NCI-H82 treated with DMSO at 0.1 percent for 48 hours (cell line): ENCODE results near the gene AMACR.

Experiments
- DNase-seq: peaks from one replicate; lab custom pipeline; 2025; ENCODE audit not compliant: unreplicated experiment; lab: John Stamatoyannopoulos, UW

AMACR gene

DNA sequence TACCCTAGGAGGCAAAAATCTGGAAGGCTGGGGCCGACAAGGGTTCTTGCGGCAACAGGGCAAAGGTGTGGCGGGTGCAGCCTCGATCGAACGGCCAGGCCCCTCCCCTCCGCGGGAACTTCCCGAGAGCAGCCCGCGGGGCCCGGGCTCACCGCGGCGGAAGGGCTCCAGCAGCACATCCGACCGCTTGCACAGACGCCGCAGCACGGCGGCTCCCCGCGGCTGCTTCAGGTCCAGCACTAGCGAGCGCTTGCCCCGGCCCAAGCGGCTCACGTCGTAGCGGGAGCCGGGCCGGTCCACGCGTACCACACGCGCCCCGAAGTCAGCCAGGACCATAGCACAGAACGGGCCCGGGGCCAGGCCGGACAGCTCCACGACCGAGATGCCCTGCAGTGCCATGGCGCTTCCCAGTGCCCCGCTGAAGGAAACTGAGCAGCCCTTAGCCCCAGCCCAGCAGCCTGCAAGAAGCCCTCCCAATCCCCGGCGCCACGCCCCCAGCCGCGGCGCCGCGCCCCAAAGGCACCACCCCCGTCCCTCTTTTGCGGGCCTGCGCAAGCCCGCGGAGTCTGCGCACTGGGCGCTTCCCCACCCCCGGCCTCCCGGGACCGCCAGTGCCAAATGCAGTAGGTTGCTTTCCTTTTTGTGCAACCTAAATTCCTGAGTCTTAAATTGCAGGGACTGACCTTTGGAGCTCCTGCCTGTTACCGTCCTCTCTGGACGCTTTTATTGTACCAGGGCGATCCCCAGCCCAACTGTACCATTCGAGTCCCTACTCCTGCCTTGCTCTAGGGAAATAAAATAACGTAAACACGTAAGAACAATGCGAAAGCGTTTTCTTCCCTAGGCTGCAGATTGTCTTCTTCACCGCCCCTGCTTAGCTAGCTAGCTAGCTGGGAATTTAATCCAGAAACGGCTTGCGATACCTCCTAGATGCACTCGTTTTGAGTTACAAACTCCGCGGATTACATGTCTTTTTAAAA is at the start of gene AMACR:
TSS of gene AMACR (minus strand) at position 430 of the 980 bp plus-strand sequence. CDS start at position 399, 31 bp downstream.
- peak; percentile 71 for DNase-seq

DNA sequence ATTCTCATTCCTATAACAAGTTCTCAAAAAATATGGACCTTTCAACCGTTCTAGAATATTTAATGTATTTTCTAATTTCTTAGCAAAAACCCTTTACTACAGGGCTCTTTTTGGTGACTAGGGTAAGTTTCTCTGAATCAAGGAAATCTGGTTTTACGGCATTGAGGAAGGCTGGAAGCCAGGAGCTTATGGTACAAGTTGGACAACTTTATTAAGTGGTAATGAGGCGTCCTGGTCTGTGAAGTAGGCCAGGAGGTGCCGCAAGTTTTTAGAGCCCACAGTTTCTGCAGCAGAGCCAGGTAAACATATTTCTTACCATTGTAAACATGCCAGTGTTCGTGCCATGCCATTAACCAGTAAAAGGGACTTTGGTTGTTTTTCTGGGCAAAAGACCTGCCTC is 49.7 kb upstream of the AMACR start:
- DNase-seq: no peak

DNA sequence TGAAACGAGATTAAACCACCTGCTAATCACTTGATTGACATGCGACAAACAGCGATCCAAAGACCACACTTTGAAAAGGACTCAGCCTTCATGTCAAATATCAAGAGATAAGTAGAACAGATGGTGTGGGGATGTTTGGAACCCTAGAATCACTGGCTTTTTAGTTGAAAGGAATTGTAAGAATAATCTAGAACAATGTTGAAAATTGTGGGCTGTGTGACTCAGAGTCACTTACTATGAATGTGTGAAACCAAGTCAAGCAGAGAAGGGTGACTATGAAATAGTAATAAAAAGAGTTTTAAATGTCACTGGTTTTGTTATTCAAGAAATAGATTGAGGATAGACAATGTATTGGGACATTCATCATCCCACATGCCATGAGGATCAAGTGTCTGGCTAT is 49.3 kb upstream of the AMACR start:
- DNase-seq: no peak

DNA sequence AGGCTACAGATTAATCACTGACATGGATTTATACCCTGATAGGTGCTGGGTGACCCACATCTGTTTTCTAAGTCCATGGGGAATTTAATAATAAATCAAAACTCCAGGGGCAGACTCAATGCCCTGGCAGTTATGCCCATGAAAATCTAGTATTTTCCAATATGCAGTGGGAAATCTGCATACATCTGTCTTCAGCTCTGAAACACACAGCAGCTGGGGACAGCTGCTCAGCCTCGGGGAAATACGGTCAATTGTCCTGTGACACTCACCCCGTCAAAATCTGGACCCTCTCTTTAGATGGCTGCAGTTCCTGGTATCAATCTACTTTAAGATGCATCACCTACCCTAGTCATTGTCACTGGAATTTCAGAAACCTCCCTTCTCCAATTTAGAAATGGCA is 47.8 kb upstream of the AMACR start:
- DNase-seq: no peak

DNA sequence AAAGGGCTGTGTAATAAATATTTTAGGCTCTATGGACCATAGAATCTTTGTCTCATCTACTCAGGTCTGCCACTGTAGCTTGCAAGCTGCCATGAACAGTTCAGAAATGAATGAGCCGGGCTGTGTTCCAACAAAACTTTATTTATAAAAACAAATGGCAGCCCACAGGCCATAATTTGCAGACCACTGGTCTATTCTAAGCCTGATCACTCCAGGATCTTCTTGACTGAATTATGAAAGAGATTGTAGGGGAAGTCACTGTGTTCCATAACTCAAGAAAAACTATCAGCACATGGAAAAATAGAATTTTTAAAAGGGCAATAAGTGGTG is 46.5 kb upstream of the AMACR start:
- no peak for DNase-seq

DNA sequence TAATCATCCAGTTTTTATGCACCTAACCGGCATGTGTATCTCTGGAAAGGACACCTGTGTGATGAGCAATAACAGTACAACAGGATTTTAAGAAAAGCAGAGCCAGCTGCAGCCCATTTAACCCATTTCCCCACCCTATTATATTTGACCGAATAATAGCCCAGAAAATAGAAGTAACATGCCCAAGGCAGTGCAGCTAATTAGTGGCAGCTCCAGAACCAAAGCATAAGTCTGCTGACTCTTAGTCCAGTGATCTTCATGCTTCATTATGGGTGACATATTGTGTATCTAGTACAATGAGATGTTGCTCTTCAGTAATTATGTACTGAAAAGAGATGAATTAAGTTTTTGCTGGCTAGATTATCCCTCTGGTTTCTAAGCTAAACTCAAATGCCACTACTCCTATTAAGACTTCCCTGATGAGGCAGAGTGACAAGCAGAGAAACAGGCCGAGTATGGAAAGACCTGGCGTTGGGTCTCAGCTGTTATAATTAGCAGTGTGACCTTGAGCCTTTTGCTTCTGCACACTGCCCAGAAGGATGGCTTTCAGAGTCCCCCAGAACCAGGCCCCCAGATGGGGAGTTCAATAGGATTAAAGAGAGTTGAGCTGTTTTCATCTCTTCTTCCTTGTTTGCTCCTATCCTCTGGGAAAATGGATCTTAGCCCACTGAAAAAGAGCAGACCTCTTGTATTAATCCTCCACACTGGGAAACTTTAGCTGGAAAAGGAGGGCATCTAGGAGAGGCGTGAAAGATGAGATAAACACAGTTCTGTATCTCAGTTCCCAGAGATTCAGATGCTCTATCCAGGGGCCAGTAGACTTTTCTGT is 45.9 kb upstream of the AMACR start:
- DNase-seq: peak; percentile 41

DNA sequence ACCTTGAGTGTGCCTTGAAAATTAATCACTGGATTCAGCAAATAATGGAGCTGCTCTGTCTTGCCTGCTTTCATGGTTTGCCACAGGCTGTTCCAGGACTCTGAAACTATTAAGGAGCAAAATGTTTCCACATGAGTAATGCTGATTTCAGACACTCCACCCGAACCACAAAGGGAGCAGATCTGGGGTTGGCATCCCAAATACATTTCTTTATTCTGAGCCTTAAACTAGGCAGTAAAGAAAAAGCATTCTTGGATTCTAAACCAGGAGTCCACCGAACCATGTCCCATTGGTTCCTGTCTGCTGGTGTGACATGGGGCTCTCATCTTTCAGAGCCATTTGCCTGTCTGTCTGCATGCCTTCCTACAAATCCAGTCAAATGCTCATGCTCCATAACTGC is 45.3 kb upstream of the AMACR start:
- no peak for DNase-seq

DNA sequence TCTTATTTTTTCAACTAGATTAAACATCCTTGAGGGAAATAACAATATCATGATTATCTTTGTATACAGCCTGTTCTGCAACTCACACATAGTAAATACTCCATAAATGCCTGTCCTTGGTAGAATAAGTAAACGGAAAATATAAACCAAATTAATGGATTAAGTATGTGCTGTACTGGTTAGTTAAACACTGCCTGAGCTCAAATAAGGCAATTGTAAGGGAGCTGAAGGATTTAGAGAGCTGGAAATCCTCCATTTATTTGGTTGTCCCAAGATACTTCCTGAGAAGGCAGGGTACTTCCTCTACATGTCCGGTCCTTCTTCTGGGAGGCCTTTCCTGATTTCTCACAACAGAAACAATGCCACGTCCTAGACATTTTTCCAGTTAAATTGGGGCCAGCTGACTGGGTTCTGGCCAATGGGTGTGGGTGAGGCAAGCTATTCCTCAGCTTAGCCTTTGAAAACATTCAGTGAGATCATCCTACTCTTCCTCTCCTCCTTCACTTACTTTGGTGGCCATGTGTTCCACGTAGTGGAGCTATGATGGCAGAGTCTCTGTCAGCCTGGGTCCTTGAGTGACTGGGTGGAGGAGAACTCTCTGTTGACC is 43.6 kb upstream of the AMACR start:
- DNase-seq: no peak

DNA sequence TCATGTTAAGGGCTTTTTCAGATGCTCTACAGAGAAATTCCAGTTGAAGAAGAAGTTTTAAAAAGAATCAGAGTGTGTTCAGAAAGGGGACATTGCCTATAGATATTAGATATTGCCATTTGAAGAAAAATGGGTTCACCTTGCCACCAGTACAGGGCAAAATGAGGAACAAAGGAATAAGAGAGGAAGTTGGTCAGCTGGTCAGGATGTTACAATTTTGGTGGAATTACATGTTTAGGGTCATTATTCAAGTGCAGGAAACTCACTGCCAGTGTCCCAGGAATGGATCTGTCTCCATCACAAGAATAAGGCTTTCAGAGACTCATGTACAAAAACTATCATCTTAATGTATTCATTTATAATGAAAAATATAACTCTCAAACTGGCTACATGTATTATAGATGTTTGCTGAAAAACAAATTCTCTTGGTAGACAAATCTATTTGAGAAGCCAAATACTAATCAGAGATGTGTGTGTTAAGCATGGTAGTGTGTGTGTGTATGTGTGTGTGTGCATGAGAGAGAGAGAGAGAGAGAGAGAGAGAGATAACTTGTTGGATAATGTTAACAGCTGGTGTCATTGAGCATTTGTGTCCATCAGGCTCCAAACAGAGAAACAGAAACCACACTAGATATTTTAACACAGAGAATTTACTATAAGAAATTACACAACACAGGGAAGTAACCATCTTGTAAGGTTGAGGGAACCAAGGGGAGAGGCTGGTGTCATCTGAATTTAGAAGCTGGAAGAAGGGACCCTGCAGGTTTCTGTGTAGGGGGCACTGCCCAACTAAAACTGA is 40.1 kb upstream of the AMACR start:
- no peak for DNase-seq

DNA sequence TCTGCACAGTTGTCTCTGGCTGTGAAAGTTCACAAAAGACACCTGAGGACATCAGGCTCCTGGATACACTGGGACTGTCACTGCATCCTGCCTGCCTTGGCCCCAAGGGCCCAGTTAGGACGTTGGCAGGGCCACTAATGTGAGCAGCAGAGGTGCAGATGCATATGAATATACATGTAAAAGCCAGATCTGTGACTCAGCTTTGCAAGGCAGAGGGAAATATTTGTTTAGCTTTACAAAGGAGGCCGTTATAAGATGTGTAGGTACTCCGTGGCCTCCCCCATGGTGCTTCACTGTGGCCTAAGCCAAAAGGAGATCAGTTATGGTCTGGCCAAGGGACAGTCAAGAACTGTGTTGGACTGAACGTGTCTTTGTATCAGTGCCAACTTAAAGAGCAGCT is 39.3 kb upstream of the AMACR start:
- DNase-seq: no peak

DNA sequence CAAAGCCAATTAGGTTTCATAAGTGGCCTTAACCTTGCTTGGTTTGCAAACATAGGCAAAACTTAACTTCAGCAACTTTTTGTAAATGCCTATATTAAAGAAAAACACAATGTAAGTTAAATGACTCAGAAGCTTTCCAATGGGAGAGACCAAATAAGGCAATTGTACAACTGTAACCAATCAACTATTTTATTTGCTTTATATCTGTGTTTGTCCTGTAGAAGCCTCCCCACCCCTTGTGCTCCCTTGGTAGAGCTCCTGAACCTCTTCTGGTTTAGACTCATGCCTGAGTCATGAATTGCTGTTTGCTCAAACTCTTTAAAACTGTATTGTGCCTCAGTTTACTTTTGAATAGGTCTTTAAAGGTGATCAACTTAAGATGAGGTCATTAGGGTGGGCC is 38.1 kb upstream of the AMACR start:
- no peak for DNase-seq

DNA sequence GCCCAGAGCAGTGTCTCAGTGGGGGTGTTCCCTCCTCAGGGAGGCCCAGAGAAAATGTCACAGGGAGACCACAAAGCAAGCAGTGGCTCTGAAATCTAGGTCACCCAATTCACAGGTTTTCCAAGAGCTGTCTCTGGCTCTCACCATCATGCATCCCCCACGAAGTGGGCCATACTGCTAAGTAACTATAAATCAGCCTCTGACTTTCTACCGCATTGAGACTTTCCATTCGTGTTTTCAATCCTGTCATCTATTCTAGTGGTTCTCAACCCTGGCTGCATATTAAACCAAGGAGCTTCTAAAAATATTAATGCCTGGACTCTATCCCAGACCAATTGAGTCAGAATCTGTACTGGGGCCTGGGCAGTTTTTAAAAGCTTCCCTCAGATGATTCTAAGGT is 37.2 kb upstream of the AMACR start:
- no peak for DNase-seq

DNA sequence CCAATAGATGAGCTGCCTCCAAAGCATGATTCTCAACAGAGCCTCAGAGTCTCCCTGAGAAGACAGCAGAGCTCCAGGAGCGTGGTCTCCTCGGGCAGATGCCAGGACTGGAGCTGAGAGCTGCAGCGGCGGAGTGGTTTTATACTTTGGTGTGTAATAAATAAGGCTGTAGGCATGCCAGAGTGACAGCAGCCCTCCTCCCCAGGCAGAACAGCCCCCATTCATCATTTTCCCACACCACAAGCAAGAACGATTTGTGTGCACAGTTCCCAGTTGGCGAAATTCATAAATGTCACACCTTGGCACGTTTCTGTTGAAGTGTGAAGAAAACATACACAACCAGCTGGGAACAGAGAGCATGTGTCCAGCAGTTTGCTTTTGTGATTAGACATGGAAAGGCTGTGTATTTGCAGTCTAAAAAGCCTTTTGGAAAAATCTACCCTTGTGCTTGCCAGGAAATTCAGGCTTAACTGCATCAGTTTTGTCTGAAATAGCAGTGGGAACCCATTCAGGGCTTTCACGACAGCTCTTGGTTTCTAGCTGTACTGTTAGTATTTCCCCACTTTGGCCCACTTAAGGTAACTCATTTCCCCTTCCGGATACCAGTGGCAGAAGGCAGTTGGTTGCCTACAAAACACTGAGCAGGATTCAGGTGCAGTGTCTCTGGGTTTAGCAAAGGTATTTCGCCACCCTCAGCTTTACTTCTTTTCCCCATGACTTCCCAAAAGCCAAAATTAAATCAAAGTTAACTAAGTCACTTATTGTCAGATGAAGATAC is 35.4 kb upstream of the AMACR start, which contains the start of gene C1QTNF3:
TSS of gene C1QTNF3 (minus strand) at position 115 of the 778 bp plus-strand sequence. CDS start at position 27, 88 bp downstream.
- no peak for DNase-seq

DNA sequence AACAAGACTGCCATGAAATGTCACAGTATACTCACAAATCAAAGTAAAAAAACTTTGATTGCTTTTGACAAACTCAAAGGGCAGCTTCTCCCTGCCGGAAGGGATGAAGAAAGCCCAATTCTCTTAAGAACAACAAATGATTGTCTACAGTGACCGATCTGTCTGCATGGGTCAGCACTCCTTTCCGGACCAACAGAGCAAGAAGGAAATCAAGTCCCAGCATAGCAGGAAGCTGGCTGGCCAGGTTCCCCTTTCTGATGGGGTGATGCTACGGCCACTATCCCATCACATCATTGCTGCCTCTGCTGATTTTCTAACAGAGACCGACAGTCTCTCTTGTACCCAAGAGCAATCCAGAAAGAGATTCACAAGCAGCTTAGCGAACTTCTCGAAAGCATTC is 34.5 kb upstream of the AMACR start:
- DNase-seq: no peak

DNA sequence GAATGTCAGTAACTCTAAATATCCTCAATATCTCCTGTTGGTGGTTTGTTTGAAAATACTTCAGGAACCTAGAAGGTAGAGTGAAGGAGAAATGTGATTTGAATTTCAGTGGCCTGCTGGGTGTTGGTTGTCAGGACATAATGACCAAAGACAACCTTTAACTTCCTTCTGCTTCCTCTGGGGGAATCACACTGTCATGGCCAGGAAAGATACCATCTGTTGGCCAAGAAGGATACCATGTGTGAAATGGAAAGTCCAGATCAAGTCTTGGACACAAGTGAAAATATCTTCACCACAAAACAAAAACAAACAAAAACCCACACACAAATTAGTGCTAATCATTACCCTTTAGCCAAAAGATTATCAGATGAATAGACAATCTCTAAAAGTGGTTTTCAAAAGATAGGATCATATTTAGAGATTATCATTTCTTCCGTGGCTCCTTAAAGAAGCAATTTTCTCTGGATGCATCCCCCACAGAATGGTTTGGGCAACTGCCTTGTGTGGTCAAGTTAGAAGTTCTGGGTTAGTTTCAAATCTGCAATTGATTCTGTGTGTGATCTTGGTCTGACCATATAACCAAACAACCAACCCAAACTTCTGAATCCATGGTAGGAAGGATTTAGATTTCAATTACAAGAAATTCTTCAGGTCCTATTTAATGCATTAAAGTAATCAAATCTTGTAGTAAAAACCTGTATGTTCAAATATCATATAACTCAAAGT is 33.6 kb upstream of the AMACR start:
- no peak for DNase-seq

DNA sequence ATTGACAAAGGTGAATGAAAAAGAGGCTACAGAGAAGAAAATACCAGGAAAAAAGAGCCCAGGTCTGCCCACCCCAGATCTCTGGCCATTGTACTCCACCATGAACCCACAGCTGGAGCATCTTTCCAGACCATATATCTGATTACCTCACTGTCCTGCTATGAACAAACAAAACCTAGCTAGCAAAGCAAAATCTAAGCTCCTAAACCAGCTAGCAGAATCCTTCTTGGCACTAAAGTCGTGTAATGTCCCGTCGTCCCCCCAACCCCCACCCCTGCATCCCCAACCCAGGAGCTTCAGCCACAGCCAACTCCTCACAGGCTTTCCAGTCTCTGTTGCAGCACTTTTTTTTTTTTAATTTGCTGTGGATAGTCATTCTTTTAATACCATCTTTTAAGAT is 32.6 kb upstream of the AMACR start:
- no peak for DNase-seq

DNA sequence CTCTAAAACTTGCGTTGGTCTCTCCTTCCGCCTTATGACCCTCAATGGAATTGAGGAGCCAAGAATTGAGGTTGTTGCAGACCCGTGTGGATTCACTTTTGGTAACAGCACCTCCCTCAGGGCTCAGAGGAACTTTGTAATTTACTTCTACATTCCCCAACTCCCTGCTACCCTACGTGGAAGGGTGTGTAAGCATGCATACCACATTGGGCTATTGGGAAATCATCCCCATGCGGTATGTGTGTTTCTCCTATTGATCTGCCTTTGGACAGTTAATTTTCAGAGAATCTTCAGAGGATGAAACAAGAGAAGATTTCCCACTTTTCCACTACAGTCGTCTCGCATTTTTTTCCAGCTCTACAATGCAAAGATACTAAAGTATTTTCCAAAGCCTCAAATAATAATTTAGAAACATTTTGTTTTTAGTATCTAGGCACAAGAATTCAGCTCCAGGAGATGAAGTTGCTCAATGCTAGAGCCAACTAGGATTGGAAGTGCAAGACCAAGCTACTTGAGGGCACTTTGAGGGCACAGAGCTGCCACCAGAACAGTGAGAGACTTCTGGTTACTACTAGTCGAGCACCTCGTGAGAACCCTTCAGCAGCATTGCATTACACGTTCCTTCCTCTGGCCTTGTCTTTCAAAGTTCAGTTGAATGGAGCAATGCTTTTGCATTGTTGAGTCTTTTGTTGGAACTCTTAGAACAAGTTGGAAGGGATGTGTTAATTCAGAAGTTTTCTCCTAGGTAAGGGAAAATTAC is 31.7 kb upstream of the AMACR start:
- DNase-seq: no peak

DNA sequence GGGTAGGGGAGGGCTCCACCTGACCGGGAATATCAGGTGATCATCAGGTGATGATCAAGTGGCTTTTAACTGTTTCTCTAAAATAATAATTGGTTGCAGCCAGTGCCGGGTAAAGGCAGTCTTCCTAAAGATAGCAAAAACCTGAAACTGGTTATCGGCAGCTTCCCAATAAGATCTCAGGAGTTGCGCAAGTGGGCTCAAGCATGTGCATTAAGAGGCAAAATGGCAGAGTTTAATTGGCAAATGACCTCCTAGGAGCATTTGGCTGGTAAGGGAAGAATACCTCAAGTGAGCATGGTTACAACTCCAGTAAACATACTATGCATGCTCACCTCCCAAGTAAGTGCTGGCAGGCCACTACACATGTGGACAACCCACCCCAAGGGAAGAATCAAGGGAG is 31.0 kb upstream of the AMACR start:
- DNase-seq: no peak

DNA sequence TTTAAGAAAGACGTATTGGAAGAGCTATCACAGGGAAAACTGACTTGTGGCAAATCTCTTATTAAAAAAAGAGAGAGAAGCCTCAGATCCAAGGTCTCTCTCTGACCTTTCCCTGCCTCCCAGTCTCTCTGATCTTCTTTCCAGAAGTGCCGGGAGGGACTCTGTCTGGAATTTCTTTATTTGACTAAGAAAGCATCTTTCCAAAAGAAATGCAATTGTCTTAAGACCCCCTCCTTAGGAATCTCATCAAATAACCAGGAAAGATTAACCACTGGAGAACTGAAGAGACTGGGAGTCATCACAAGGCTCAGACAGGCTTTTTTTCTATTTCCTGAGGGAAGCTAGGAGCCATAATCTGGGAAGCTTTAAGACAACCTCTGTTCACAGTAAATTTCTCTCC is 30.5 kb upstream of the AMACR start:
- no peak for DNase-seq
